Esophagus muscularis mucosa (tissue), 4 donors: ENCODE data around the gene SPECC1. TPM values are rescaled to one million over a fixed set of nuclear protein-coding genes. Genes with fewer than 3 reads are reported as not detected.
"Not testable (repeated sequence)": the region's sequence is repeated elsewhere in the genome, so short reads cannot be mapped to it uniquely, and the experiment has no call there.

Experiments
- DNase-seq: peaks from one replicate; pipeline ENCODE4 v3.0.0-alpha.2; 2017; ENCODE audit errors: extremely low spot score
- H3K27ac ChIP-seq, 4 donors: fragments of 200-600 bp; sonication (generic); replicated peaks in 1 of 4; 1 replicate in 3 of 4; 2 replicates in 1 of 4; pipeline ENCODE4 v1.5.1; 2016 to 2019; ENCODE audit warnings: mild to moderate bottlenecking in 1 of 4
- H3K27me3 ChIP-seq, 4 donors: fragments of 200-600 bp; sonication (generic); one replicate each; pipeline versions ENCODE4 v1.5.1 to v1.6.0; 2016 to 2019
- H3K36me3 ChIP-seq, 4 donors: fragments of 200-600 bp; sonication (generic); one replicate each; pipeline ENCODE4 v1.5.1; 2016 to 2019
- H3K4me1 ChIP-seq, 4 donors: fragments of 200-600 bp; sonication (generic); one replicate each; pipeline ENCODE4 v1.5.1; 2016 to 2019
- H3K4me3 ChIP-seq, 4 donors: fragments of 200-600 bp; sonication (generic); 1 replicate in 2 of 4; 2 replicates in 2 of 4; pipeline ENCODE4 v1.5.1; 2016 to 2019; ENCODE audit warnings: mild to moderate bottlenecking in 4 of 4, moderate library complexity in 1 of 4
- H3K9me3 ChIP-seq, 4 donors: fragments of 200-600 bp; sonication (generic); 1 replicate in 3 of 4; 2 replicates in 1 of 4; pipeline ENCODE4 v1.5.1; 2016 to 2019
- CTCF ChIP-seq, 3 experiments: fragments of 200-600 bp in 2 of 3; fragments of 450-650 bp in 1 of 3; sonication (generic) in 2 of 3; IDR thresholded peaks; one replicate each; pipeline ENCODE4 v1.5.1; 2017 to 2019; ENCODE audit warnings: antibody characterized with exemption in 3 of 3, mild to moderate bottlenecking in 2 of 3, moderate library complexity in 1 of 3
- EP300 ChIP-seq: sonication (generic); formaldehyde crosslinking; IDR thresholded peaks from one replicate; pipeline ENCODE4 v1.6.1; 2017; ENCODE audit warnings: antibody characterized with exemption
- POLR2A ChIP-seq: fragments of 450-650 bp; IDR thresholded peaks from one replicate; pipeline ENCODE4 v1.6.1; 2017; ENCODE audit warnings: antibody characterized with exemption, moderate library complexity, mild to moderate bottlenecking, low read depth
- POLR2AphosphoS5 ChIP-seq, 2 donors: sonication (generic); formaldehyde crosslinking; IDR thresholded peaks; one replicate each; pipeline ENCODE4 v1.6.1; 2017; ENCODE audit warnings: antibody characterized with exemption in 2 of 2
- WGBS: methylation state at CpG from one replicate; pipeline ENCODE4 v1.1.5; 2018; 5-methylcytosine and 5-hydroxymethylcytosine counted together
- intact Hi-C: fragments of 100-400 bp; cut with DNase I; formaldehyde crosslinking; loops from one replicate; pipeline ENCODE4 v1.15.1; 2023
- total RNA-seq, 4 donors: library from RNA; depleted of rRNA; stranded (reverse); fragments of >200 nt; gene quantifications; one replicate each; pipeline versions ENCODE4 v1.1.0 to v1.2.1, GENCODE V29; 2016

SPECC1 gene
- total RNA-seq, 4 donors from 2014 or later, result 16.7 to 28.8 (median 24.7) TPM

- Histone ChIP-seq H3K27ac (no peak overlapping the region), H3K9me3 (no peaks in the 10 kb centered on the region), H3K36me3 (no peaks in the 10 kb centered on the region), H3K4me1 (peaks cover 0 to 4% (median 0%) of the 10 kb centered on the region in 4 donors), H3K4me3 (no peak overlapping the region), H3K27me3 (no peaks in the 10 kb centered on the region)
- DNase-seq, result no peak
- TF ChIP-seq POLR2AphosphoS5 (IDR thresholded peaks at IDR 0.05), result no peak
- TF ChIP-seq CTCF (IDR thresholded peaks at IDR 0.05), result no peak
- no peak for TF ChIP-seq EP300
- TF ChIP-seq POLR2A, result no peak
- 65% methylated on average over 4 of the region's 4 CpGs for WGBS
- intact Hi-C loops, result no loop called here
Measured at GRCh38 chr17:20187049-20187448, 177.9 kb downstream of the SPECC1 start.

GRCh38 chr17:20189302-20189701, 180.1 kb downstream of the SPECC1 start:
- Histone ChIP-seq H3K4me3 (no peak overlapping the region), H3K4me1 (peaks cover 0 to 7% (median 2%) of the 10 kb centered on the region in 4 donors), H3K9me3 (no peaks in the 10 kb centered on the region), H3K27me3 (no peaks in the 10 kb centered on the region), H3K27ac (no peak overlapping the region), H3K36me3 (no peaks in the 10 kb centered on the region)
- TF ChIP-seq POLR2A, result no peak
- intact Hi-C loops, result no loop called here
- WGBS, result 93% methylated on average over 5 of the region's 5 CpGs
- DNase-seq, result no peak

- no peak for DNase-seq
- no peaks in the 10 kb centered on the region for H3K27me3 ChIP-seq
- peaks cover 0 to 7% (median 2%) of the 10 kb centered on the region in 4 donors for H3K4me1 ChIP-seq
- 76% methylated on average over 2 of the region's 2 CpGs for WGBS
- TF ChIP-seq EP300, result no peak
- no peak for TF ChIP-seq CTCF (IDR thresholded peaks at IDR 0.05)
- TF ChIP-seq POLR2AphosphoS5 (IDR thresholded peaks at IDR 0.05), result no peak
- TF ChIP-seq POLR2A, result no peak
- intact Hi-C loops, result no loop called here
- no peak overlapping the region for H3K4me3 ChIP-seq
- H3K36me3 ChIP-seq, result no peaks in the 10 kb centered on the region
- no peaks in the 10 kb centered on the region for H3K9me3 ChIP-seq
- H3K27ac ChIP-seq, result no peak overlapping the region
Measured at GRCh38 chr17:20189979-20190378, 180.8 kb downstream of the SPECC1 start.

GRCh38 chr17:20190605-20191004, 181.4 kb downstream of the SPECC1 start:
- no peaks in the 10 kb centered on the region for H3K9me3 ChIP-seq
- H3K36me3 ChIP-seq, result no peaks in the 10 kb centered on the region
- TF ChIP-seq CTCF (IDR thresholded peaks at IDR 0.05) (no peak), EP300 (no peak), POLR2A (no peak), POLR2AphosphoS5 (IDR thresholded peaks at IDR 0.05) (no peak)
- DNase-seq, result no peak
- no peak overlapping the region for H3K4me3 ChIP-seq
- H3K27ac ChIP-seq, result no peak overlapping the region
- H3K4me1 ChIP-seq, result peaks cover 0 to 7% (median 2%) of the 10 kb centered on the region in 4 donors
- intact Hi-C loops, result no loop called here
- no peaks in the 10 kb centered on the region for H3K27me3 ChIP-seq
- 92% methylated on average over 3 of the region's 3 CpGs for WGBS

- TF ChIP-seq CTCF (IDR thresholded peaks at IDR 0.05) (no peak), POLR2AphosphoS5 (IDR thresholded peaks at IDR 0.05) (no peak)
- DNase-seq, result no peak
- Histone ChIP-seq H3K4me3 (no peak overlapping the region), H3K27me3 (no peaks in the 10 kb centered on the region), H3K27ac (no peak overlapping the region), H3K9me3 (no peaks in the 10 kb centered on the region), H3K4me1 (peaks cover 0 to 7% (median 2%) of the 10 kb centered on the region in 4 donors), H3K36me3 (no peaks in the 10 kb centered on the region)
- WGBS, result 55% methylated on average over 3 of the region's 3 CpGs
- intact Hi-C loops, result no loop called here
Measured at GRCh38 chr17:20191056-20191455, 181.9 kb downstream of the SPECC1 start.

- H3K36me3 ChIP-seq, H3K4me3 ChIP-seq, H3K27ac ChIP-seq, H3K27me3 ChIP-seq, H3K9me3 ChIP-seq, DNase-seq, intact Hi-C loops, H3K4me1 ChIP-seq: not testable (repeated sequence)
- 96% methylated on average over 3 of the region's 3 CpGs for WGBS
Measured at GRCh38 chr17:20196286-20196685, 187.1 kb downstream of the SPECC1 start.
